Pancreas (tissue), 10 donors: ENCODE data around the gene IMMP2L. TPM values are rescaled to one million over a fixed set of nuclear protein-coding genes. Genes with fewer than 3 reads are reported as not detected.

Experiments
- ATAC-seq, 4 donors: fragments of 200-7000 bp; cut with Tn5 transposase; one replicate each; pipeline versions ENCODE4 v1.8.0 to v1.9.1; 2020; ENCODE audit warnings: mild to moderate bottlenecking in 4 of 4, moderate library complexity in 4 of 4
- DNase-seq, 6 donors: peaks; one replicate each; pipeline ENCODE4 v3.0.0-alpha.2; 2020
- FAIRE-seq: peaks from 2 replicates; lab custom pipeline; 2012; peaks lifted over from hg19 to GRCh38; lab: Jason Lieb, UNC
- H3K27ac ChIP-seq, 4 donors: fragments of 200-600 bp; sonication (generic); 1 replicate in 3 of 4; 2 replicates in 1 of 4; pipeline versions ENCODE4 v1.5.0 to v1.8.0; 2020
- H3K27me3 ChIP-seq, 4 donors: fragments of 200-600 bp; one replicate each; pipeline ENCODE4 v1.8.0; 2021
- H3K36me3 ChIP-seq, 3 donors: fragments of 200-600 bp; sonication (generic) in 1 of 3; one replicate each; pipeline versions ENCODE4 v1.5.0 to v1.8.0; 2020 to 2021
- H3K4me1 ChIP-seq, 3 donors: fragments of 200-600 bp; one replicate each; pipeline ENCODE4 v1.8.0; 2021
- H3K4me3 ChIP-seq, 4 donors: fragments of 200-600 bp; sonication (generic) in 2 of 4; one replicate each; pipeline versions ENCODE4 v1.5.0 to v1.8.0; 2020 to 2021
- H3K9me3 ChIP-seq, 4 donors: fragments of 200-600 bp; one replicate each; pipeline ENCODE4 v1.8.0; 2021
- CTCF ChIP-seq, 4 donors: fragments of 200-600 bp; sonication (generic) in 3 of 4; IDR thresholded peaks; one replicate each; pipeline versions ENCODE4 v1.5.0 to v1.8.0; 2021; ENCODE audit warnings: antibody characterized with exemption in 4 of 4
- WGBS, 2 donors: extraction: QIAGEN DNeasy Blood & Tissue Kit; methylation state at CpG; one replicate each; pipeline ENCODE4 v1.1.7; 2013; 5-methylcytosine and 5-hydroxymethylcytosine counted together
- intact Hi-C, 3 donors: fragments of 100-400 bp; cut with DNase I; formaldehyde crosslinking; loops; one replicate each; pipeline versions ENCODE4 v1.11.1 to v1.14.2; 2022
- polyA plus RNA-seq, 2 donors: library from polyadenylated mRNA; stranded (reverse); fragments of 200-250 nt; gene quantifications; one replicate each; pipeline ENCODE4 v1.2.3, GENCODE V29; 2013
- total RNA-seq, 6 donors: library from RNA; stranded (reverse); fragmentation: NEBNext Ultra II Directional in 4 of 6; extraction: Animal tissue kit (Norgen Biotek cat#: 25700) in 4 of 6; gene quantifications; one replicate each; pipeline versions ENCODE4 v1.2.1 to v1.2.4, GENCODE V29; 2021 to 2023
- donor health status: healthy with polysubstance abuse.
- donor health status: DM: no; HTN: no; CAD: no; lungs with moderate emphysema.
- donor health status: DM: no; HTN: no; CAD: no.
- donor health status: control.
- donor health status: control.
- donor health status: Bipolar disorder and iron deficiency.
- donor health status: DM: yes; HTN: yes; CAD: no.
- donor health status: DM: no; HTN: no; CAD: no.
- donor health status: DM: no; HTN: no; CAD: no.
- donor health status: DM: yes; HTN: yes; CAD: no.

Gene IMMP2L
- total and polyA plus RNA-seq, 8 donors = 7.3 to 30.0 (median 12.9) TPM

DNA sequence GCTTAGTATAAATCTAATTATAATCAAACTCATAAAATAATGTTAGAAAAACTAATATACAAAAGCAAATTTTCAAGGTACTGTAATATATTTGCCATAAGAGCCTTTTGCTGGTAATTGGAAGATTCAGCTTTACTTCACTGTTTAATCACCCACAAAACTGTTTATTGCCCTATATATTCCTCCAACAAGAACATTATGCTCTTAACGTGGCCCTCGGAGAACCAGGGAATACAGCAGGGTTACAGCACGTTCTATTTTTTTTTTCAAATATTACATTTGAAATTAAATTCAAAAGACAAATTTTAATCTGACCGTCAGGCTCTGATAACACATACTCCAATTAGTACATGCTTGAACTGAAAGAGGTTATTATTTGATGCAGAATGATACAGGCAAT, 807.6 kb downstream of the IMMP2L start:
- WGBS, 2 donors = 88% methylated on average over 4 of the region's 4 CpGs
- DNase-seq (no peak), FAIRE-seq (no peak), ATAC-seq (no peak)
- no peak overlapping the region for H3K4me3 ChIP-seq
- no peaks in the 10 kb centered on the region for H3K9me3 ChIP-seq
- no peak overlapping the region for H3K27ac ChIP-seq
- no peaks in the 10 kb centered on the region for H3K4me1 ChIP-seq
- no peak for TF ChIP-seq CTCF (IDR thresholded peaks at IDR 0.05)
- intact Hi-C loops = no loop called here
- H3K27me3 ChIP-seq = no peaks in the 10 kb centered on the region
- H3K36me3 ChIP-seq = no peaks in the 10 kb centered on the region

DNA sequence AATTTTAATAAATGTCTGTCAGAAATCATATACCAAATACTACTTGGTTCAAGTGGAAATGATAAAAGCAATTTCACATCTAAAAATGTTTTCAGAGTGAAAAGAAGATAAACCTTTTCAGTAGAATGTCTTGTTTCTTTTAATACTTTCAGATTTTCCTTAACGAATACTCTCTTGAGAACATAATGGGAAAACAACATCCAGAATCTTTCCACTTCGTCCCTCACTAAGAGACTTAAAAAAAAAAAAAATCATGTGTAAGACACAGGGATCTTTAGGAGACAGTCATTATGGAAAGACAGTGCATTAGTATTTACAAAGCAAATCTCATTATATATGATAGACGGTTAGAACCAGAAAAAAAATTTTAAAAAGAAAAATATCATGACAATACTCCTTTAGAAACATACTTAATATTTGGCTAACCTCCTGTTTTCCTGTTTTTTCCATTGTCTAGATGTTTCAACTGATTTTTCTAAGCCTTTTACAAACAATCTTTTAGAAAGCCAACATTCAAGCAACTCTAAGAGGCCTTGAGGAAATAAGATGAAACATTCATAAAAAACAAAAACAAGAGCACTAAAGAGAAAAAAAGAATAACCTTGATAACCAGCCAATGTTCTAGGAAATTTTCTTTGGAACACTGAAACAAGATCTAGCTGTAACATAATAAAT, 811.2 kb downstream of the IMMP2L start:
- Histone ChIP-seq H3K4me1 (no peaks in the 10 kb centered on the region), H3K9me3 (no peaks in the 10 kb centered on the region), H3K36me3 (no peaks in the 10 kb centered on the region), H3K27ac (no peak overlapping the region), H3K27me3 (no peaks in the 10 kb centered on the region), H3K4me3 (no peak overlapping the region)
- DNase-seq = no peak
- ATAC-seq = no peak
- no peak for FAIRE-seq
- TF ChIP-seq CTCF (IDR thresholded peaks at IDR 0.05) = no peak
- intact Hi-C loops = no loop called here
- WGBS, 2 donors = 63 to 84% methylated on average over 3 of the region's 3 CpGs

DNA sequence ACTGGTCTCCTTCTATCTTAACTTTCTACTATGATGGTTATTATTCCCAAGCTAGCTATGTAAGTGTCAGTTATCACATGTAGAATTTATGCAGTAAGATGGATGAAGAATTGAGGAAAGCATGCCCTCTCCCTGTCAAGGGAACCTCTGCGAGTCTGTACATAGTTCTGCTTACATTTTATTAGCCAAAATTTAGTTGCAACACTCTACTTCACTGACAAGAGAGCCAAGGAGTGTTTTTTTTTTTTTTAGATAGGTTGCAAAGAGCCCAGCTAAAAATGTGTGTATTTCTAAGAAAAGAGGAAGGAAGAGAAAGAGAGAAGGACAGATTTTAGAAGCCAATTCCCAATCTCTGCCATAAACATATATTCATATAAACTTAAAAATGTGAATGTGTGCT, 829.1 kb downstream of the IMMP2L start:
- Histone ChIP-seq H3K27ac (no peak overlapping the region), H3K27me3 (no peaks in the 10 kb centered on the region), H3K4me1 (no peaks in the 10 kb centered on the region), H3K36me3 (no peaks in the 10 kb centered on the region), H3K4me3 (no peak overlapping the region), H3K9me3 (no peaks in the 10 kb centered on the region)
- no peak for TF ChIP-seq CTCF (IDR thresholded peaks at IDR 0.05)
- ATAC-seq (no peak), FAIRE-seq (no peak), DNase-seq (no peak)
- intact Hi-C loops = no loop called here
- WGBS, 2 donors = 78 to 79% methylated on average over 1 of the region's 1 CpG

GRCh38 chr7:110724811-110725210, 837.5 kb downstream of the IMMP2L start:
- intact Hi-C loops = no loop called here
- Histone ChIP-seq H3K27me3 (no peaks in the 10 kb centered on the region), H3K9me3 (no peaks in the 10 kb centered on the region), H3K4me3 (no peak overlapping the region), H3K27ac (no peak overlapping the region), H3K36me3 (no peaks in the 10 kb centered on the region), H3K4me1 (no peaks in the 10 kb centered on the region)
- WGBS, 2 donors = 73 to 77% methylated on average over 6 of the region's 6 CpGs
- DNase-seq = no peak
- TF ChIP-seq CTCF (IDR thresholded peaks at IDR 0.05) = no peak
- no peak for ATAC-seq
- FAIRE-seq = no peak

DNA sequence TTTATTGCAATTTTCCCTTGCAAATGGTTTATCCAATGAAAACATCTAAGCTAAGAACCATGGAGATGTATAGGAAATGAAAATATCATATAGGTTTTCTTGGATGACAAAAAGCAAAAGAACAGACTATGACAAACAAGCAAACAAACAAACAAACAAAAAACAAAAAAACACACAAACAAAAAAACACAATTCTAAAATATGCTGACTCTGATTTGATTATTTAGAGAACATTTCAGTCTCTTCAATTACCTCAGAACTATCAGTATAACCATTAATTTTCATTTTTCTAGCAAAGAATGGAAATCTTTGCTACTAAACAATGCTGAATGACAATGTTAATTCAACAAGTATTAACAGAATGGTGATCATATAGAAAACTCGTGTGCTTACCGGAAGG, 840.9 kb downstream of the IMMP2L start:
- Histone ChIP-seq H3K27me3 (no peaks in the 10 kb centered on the region), H3K27ac (no peak overlapping the region), H3K4me3 (no peak overlapping the region), H3K4me1 (no peaks in the 10 kb centered on the region), H3K9me3 (no peaks in the 10 kb centered on the region), H3K36me3 (no peaks in the 10 kb centered on the region)
- 90 to 92% methylated on average over 2 of the region's 2 CpGs for WGBS, 2 donors
- ATAC-seq (no peak), FAIRE-seq (no peak), DNase-seq (no peak)
- intact Hi-C loops = no loop called here
- no peak for TF ChIP-seq CTCF (IDR thresholded peaks at IDR 0.05)
